Activated CD4-positive, alpha-beta memory T cell treated with anti-CD3 and anti-CD28 coated beads for 36 hours (primary cell): ENCODE results near the gene CAPZB. TPM values are rescaled to one million over a fixed set of nuclear protein-coding genes. Genes with fewer than 3 reads are reported as not detected.

Experiments used
- CTCF ChIA-PET: fragments of 350-600 bp; sonication (Branson Sonifier 250); formaldehyde crosslinking; loops from one replicate; lab custom pipeline; 2021; ENCODE audit warnings: antibody characterized with exemption, inconsistent platforms; lab: Charles Lee
- POLR2A ChIA-PET: fragments of 350-600 bp; sonication (Branson Sonifier 250); formaldehyde crosslinking; loops from one replicate; lab custom pipeline; 2021; ENCODE audit warnings: antibody characterized with exemption; lab: Charles Lee
- DNase-seq: peaks from one replicate; pipeline ENCODE4 v3.0.0-alpha.2; 2020
- H3K27ac Mint-ChIP-seq: one replicate; pipeline ENCODE4 v1.8.0; 2021; ENCODE audit warnings: mixed read lengths
- H3K27me3 Mint-ChIP-seq: one replicate; pipeline ENCODE4 v1.8.0; 2021; ENCODE audit warnings: mixed read lengths
- H3K36me3 Mint-ChIP-seq: one replicate; pipeline ENCODE4 v1.8.0; 2021; ENCODE audit warnings: mixed read lengths
- H3K4me1 Mint-ChIP-seq: one replicate; pipeline ENCODE4 v1.8.0; 2021; ENCODE audit warnings: low read depth, mixed read lengths
- H3K4me3 Mint-ChIP-seq: one replicate; pipeline ENCODE4 v1.8.0; 2021; ENCODE audit warnings: mild to moderate bottlenecking, mixed read lengths
- H3K9me3 Mint-ChIP-seq: one replicate; pipeline ENCODE4 v1.8.0; 2021; ENCODE audit warnings: mixed read lengths
- intact Hi-C: fragments of 100-400 bp; cut with micrococcal nuclease; formaldehyde crosslinking; loops from one replicate; pipeline ENCODE4 v1.15.1; 2023
- total RNA-seq, 2 experiments: library from RNA; stranded (reverse); gene quantifications; one replicate each; pipeline ENCODE4 v1.2.3, GENCODE V29; 2021

CAPZB gene
- total RNA-seq, 2 experiments from 2014 or later, result 388 to 419 TPM

DNA sequence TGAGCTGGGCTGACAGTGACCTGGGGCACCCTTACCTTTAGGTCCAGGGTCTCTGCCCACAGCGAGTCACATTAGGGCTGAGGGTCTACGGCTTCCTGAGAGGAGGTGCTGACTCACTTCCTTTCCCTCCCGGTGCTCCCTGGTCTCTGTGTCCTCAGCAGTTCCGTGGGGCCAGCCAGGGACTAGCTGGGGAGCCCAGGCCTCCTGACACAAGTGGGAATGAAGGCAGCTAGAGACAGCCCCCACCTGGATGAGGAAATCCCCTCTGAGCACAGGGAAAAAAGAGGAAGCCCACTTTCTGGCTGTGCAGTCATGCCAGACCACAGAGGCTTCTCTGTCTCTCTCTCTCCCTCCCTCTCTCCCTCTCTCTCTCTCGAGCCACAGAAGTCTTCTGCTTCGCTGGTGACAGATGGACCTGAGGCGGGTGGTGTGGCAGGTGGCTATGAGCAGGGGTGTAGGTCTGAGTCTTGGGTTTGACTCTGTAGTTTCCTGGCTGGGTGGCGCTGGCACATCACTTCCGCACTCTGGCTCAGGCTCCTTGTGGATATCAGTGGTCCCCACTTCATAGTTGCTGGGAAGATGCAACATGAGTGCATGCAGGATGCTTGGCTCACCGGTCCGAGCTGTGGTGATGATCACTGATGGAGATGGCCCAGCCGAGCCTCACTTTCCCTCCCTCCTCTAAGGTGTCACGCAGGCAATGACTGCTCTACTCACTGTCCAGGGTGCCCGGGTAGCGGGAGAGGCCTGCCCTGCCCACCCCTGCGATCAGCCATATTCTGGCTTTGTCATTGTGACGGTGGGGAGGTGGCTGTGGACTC lies 169.8 kb downstream of the CAPZB start:
- ChIA-PET CTCF (no interaction called here), POLR2A (interaction anchor here (1.5 kb wide), 1 partner anchor 15 kb away, joined by 3 read pairs; no protein-coding TSS in a partner anchor)
- Mint-ChIP-seq H3K4me3 (no peak overlapping the region), H3K9me3 (no peaks in the 10 kb centered on the region), H3K36me3 (no peaks in the 10 kb centered on the region), H3K27me3 (no peaks in the 10 kb centered on the region), H3K4me1 (peaks cover 28% of the 10 kb centered on the region), H3K27ac (no peak overlapping the region)
- intact Hi-C loops, result no loop called here
- no peak for DNase-seq

DNA sequence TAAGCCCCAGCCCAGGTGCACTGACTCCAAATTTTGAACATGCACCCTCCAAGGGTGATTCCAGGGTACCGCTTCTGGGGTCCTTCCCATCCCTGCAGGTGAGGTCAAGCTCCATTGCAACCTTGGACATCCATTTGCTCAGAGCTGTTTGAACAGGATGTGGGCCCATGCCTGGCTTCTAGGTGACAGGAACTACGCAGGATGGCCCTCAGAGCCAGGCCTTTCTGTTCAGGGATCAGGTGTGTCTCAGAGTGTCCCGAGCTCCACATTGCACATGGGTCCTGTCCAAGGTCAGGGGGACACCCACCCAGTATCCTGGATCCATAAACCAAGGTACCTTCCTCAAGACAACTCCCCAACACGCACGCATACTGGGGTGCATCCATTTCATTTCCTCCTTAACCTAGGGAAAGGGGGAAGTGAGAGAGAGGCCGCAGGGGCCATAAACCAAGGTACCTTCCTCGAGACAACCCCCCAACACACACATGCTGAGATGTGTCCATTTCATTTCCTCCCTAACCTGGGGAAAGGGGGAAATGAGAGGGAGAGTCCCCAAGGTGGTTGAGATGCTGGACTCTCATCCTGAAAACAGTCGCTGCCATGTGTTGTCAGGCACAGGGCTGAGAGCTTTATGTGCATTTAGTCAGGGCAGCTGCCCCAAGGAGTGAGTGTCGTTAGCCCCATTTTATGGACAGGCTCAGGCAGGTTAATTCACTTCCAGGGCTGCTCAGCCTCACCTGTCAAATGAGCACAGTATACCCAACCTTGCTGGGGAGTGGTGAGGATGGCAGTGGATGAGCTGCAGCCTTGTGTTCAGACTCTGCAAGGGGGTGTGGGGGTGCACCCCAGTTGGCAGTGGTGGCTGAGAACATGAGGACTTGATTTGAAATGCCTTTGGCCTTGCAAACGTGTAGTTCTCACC lies 171.1 kb downstream of the CAPZB start:
- Mint-ChIP-seq H3K36me3 (no peaks in the 10 kb centered on the region), H3K4me1 (peaks cover 31% of the 10 kb centered on the region), H3K27ac (no peak overlapping the region), H3K27me3 (no peaks in the 10 kb centered on the region), H3K4me3 (no peak overlapping the region), H3K9me3 (no peaks in the 10 kb centered on the region)
- no peak for DNase-seq
- intact Hi-C loops, result loop anchor here (2.0 kb wide), 1 partner anchor 57 kb away; no protein-coding TSS in a partner anchor
- ChIA-PET CTCF (interaction anchor here (0.6 kb wide), 1 partner anchor 8 kb away, joined by 3 read pairs; no protein-coding TSS in a partner anchor), POLR2A (no interaction called here)

DNA sequence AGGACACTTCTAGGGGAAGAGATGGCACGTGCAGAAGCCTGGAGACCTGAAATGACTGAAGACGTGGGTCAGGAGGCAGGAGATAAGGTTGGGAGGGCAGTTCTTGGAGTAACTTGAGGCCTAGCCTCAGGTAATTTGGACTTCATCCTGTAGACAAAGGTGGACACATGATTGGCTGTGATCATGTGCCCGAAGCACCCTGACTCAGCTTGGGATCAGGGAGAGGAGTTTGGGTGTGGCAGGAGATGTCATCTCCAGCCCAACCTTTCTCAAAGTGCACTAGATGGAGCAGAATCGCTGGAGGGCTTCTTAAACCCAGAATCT lies 171.7 kb downstream of the CAPZB start:
- POLR2A ChIA-PET, result no interaction called here

DNA sequence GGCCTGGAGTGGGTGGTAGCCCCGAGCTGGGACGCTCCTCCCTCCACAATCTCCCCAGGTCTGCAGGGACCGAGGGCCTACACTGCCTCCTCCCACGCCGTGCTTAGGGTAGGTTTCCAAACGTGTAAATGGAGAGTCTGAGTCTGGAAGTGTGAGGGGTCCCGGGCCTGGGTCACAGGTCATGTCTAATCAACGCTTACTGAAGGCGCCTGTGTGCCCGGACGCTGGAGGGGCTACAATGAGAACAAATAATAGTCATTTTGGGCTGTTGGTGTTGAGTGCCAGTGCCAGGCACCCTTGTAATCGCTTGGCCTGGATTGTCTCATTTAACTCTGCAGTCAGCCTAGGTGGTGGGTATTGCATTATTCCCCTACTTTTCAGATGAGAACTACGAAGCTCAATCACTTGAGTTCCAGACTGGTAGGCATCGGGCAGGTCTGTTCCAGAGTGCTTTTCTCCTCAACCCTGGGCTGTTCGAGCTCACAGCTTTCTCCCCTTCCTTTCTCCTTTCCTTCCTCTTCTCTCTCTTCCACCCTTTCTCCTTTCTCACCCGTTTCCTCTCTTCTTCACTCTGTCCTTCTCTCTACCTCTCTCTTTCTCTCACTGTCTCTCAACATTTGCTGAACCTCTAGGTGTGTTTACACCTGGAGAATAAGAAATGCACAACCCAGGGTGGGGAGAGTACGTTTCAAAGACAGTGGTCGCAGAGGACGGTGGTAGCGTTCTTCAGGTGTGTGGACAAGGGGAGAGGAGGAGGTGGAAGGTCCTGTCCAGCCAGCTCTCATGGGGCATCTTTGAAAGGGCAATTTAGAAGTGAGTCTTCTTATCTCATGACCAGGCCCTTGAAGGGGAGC lies 172.3 kb downstream of the CAPZB start:
- POLR2A ChIA-PET, result interaction anchor here (1.0 kb wide), 1 partner anchor 55 kb away, joined by 3 read pairs; no protein-coding TSS in a partner anchor
- Mint-ChIP-seq H3K4me1 (peaks cover 35% of the 10 kb centered on the region), H3K9me3 (no peaks in the 10 kb centered on the region), H3K27ac (peak overlapping the region; percentile 35), H3K36me3 (no peaks in the 10 kb centered on the region), H3K4me3 (peak overlapping the region; percentile 71), H3K27me3 (no peaks in the 10 kb centered on the region)
- intact Hi-C loops, result loop anchor here (2.0 kb wide), 1 partner anchor 56 kb away; no protein-coding TSS in a partner anchor
- CTCF ChIA-PET, result interaction anchor here (0.6 to 1.6 kb wide), 3 partner anchors 29 to 286 kb away, joined by 3 to 6 read pairs (median 4); no protein-coding TSS in a partner anchor
- DNase-seq, result no peak

More for the DNA sequence above, 171.7 kb downstream of the CAPZB start:
- Mint-ChIP-seq H3K36me3 (no peaks in the 10 kb centered on the region), H3K27ac (no peak overlapping the region), H3K9me3 (no peaks in the 10 kb centered on the region), H3K27me3 (no peaks in the 10 kb centered on the region), H3K4me1 (peaks cover 35% of the 10 kb centered on the region), H3K4me3 (no peak overlapping the region)
- intact Hi-C loops, result loop anchor here (2.0 kb wide), 1 partner anchor 57 kb away; no protein-coding TSS in a partner anchor
- no peak for DNase-seq
- CTCF ChIA-PET, result interaction anchor here (0.6 kb wide), 1 partner anchor 285 kb away, joined by 6 read pairs; no protein-coding TSS in a partner anchor

DNA sequence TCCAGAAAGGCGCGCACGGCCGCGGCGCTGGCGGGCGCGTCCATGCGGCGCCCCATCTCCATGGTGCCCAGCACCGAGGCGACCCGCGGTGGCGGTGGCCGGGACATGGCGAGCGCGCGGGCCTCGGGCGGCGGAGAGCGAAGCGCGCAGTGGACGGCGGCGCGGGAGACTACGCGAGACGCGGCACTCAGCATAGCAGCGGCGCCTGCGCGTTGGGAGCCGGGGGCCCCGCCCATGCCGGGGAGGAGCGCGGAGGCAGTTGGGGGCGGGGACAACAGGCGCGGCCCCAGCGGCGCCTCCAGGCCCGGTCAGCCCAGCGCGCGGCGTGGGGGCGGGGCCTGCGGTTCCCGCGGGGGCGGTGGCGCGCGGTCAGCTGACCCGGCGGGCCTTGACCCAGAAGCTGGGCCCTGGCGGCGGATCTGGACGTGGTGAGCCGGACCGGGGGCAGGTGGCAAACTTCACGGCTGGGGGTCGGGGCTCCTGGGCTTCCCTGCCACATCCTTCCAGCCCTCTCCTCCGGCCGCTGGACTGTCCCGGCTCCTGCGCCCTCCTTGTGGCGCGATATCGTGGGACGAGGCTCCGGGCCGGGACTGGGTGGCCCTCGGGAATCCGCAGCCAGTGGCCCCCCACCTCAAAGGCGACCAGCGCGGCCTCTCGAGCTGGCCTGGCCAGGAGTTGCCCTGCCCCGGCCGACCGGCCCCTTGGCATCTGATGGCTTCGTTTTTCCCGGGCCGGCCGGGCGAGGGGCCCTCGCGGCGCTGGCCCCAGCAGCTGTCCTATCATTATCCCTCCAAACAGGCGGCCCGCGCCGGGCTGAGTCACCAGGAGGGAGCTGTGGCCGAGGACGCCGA lies 173.2 kb downstream of the CAPZB start, which contains the start of the genes AKR7A2 and SLC66A1:
AKR7A2 (minus strand) TSS at position 214 of the 851 bp plus-strand sequence; CDS start at position 194, 20 bp downstream.
SLC66A1 (plus strand) TSS at position 396 of the 851 bp plus-strand sequence. CDS start 5,352 bp downstream, outside the sequence.
- Mint-ChIP-seq H3K4me3 (peak within 1 kb of the TSS; percentile 79), H3K27ac (peak within 1 kb of the TSS; percentile 35), H3K9me3 (no peaks in the 10 kb centered on the region), H3K4me1 (peaks cover 35% of the 10 kb centered on the region), H3K27me3 (no peaks in the 10 kb centered on the region), H3K36me3 (peaks cover 5% of the 10 kb centered on the region)
- intact Hi-C loops, result loop anchor here (2.0 kb wide), 1 partner anchor 55 kb away; no protein-coding TSS in a partner anchor
- ChIA-PET CTCF (interaction anchor here (0.6 to 1.6 kb wide), 3 partner anchors 23 to 101 kb away, joined by 3 to 4 read pairs (median 3); no protein-coding TSS in a partner anchor), POLR2A (interaction anchor here (1.0 kb wide), 1 partner anchor 54 kb away, joined by 3 read pairs; no protein-coding TSS in a partner anchor)
- peak; percentile 91 for DNase-seq

DNA sequence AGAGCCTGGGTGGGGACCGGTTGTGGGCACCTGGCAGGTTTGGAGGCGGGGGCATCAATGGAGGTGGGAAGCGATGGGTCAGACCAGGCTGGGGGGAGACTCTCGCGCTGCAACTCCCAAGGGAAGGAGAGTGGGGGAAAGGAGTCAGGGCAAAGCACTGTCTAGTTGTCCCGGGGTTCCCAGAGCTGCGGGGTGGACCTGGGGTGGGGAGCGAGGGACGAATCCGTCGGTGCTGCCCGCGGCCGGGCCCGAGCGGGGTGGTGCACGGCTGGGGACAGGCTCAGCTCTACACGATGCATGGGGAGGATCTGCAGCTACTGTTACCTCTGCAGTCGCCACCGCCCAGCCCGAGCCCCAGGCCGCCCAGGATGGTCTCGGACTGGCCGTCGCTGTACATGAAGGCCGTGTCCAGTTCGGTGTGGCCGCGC lies 173.8 kb downstream of the CAPZB start:
- H3K27me3 Mint-ChIP-seq, result no peaks in the 10 kb centered on the region
- peak overlapping the region; percentile 79 for H3K4me3 Mint-ChIP-seq
- peaks cover 35% of the 10 kb centered on the region for H3K4me1 Mint-ChIP-seq
- H3K9me3 Mint-ChIP-seq, result no peaks in the 10 kb centered on the region
- intact Hi-C loops, result no loop called here
- ChIA-PET POLR2A (no interaction called here), CTCF (interaction anchor here (0.6 to 1.6 kb wide), 4 partner anchors 23 to 112 kb away, joined by 3 read pairs; partner anchors contain the start of gene AKR7A3)
- H3K36me3 Mint-ChIP-seq, result peaks cover 10% of the 10 kb centered on the region
- H3K27ac Mint-ChIP-seq, result no peak overlapping the region
- DNase-seq, result peak; percentile 26

DNA sequence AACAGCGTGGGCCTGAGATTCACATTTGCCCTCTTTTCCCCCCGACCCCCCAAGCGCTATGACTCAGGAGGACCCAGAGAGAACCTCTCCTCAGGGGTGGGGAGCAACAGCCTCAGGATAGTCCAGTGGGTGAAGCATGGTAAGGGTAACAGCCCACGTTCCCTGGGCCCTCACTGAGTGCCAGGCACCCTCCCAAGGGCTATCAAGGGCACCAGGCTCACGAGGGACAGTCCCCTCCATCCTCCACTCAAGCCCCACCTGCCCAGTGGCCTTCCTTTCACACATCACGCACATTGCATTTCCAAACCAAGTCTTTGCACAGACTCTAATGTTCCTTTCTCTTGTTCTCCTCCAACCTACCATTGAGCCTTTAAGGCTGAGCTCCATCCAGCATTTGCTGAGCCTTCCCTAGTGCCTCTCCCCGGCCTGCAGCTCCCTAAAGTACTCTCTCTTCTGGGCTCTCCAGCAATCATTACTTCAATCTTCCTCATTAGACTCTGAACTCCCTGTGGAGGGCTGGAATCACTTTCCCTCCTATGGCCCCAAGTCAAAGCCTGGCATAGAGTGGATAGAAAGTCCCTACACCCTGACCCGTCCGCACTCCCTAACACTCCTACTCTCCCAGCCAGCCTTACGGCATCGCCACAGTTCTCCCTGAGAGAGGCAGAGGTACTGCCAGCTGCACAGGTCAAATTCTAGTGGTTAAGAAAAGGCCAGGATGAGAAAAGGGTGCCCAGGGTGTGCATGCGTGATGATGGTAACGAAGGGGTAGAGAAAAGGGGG lies 174.4 kb downstream of the CAPZB start:
- Mint-ChIP-seq H3K4me3 (peak overlapping the region; percentile 79), H3K36me3 (peaks cover 10% of the 10 kb centered on the region), H3K4me1 (peaks cover 32% of the 10 kb centered on the region), H3K9me3 (no peaks in the 10 kb centered on the region), H3K27me3 (no peaks in the 10 kb centered on the region), H3K27ac (no peak overlapping the region)
- CTCF ChIA-PET, result interaction anchor here (0.6 to 1.6 kb wide), 3 partner anchors 22 to 111 kb away, joined by 3 read pairs; partner anchors contain the start of gene AKR7A3
- intact Hi-C loops, result no loop called here
- DNase-seq, result no peak
- POLR2A ChIA-PET, result no interaction called here

DNA sequence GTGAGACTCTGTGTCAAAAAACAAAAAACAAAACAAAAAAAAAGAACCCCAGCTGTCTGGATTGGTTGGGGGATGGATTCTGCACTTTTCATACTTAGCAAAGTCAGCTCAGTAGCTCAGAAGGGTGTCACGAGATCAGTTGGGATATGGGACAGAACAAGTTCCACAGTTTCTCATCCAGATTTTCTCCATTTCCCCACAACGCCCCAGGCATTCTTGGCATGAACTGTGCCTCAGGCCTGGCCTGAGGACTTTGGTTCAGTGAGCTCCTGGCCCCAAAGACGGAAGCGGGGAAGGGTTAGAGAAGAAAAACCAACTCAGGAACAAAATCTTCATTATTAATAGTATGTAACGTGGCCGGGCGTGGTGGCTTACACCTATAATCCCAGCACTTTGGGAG lies 175.3 kb downstream of the CAPZB start:
- no peaks in the 10 kb centered on the region for H3K27me3 Mint-ChIP-seq
- peaks cover 25% of the 10 kb centered on the region for H3K4me1 Mint-ChIP-seq
- H3K9me3 Mint-ChIP-seq, result no peaks in the 10 kb centered on the region
- intact Hi-C loops, result no loop called here
- no peak overlapping the region for H3K4me3 Mint-ChIP-seq
- ChIA-PET POLR2A (no interaction called here), CTCF (no interaction called here)
- no peak overlapping the region for H3K27ac Mint-ChIP-seq
- no peak for DNase-seq
- peaks cover 12% of the 10 kb centered on the region for H3K36me3 Mint-ChIP-seq

DNA sequence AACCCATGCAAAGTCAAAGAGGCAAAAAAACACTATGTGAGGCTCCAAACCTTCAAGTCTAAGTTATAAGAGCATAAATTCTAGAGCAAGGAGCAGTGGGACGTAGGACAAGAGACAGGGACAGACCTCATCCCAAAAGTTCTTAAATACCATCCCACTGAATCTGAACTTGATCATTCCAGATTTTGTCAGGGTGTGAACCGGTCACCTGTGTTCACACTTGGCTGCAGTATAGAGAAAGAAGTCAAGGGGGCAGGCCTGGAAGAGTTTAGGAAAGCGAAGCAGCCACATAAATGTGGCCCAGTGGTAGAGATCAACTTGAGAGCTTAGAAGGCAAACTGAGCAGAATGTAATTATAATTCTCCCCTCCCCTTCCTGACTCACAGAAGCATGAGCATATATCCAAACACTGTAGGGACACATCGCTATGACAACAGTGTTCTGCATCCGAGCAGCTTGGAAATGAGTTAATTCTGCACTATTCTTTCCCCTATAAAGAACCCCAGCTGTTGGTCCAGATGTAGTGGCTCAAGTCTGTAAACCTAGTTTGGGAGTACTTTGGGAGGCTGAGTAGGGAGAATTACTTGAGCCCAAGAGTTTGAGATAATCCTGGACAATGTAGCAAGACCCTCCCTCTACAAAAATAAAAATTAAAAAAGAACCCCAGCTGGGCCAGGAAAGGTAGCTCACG lies 176.1 kb downstream of the CAPZB start:
- H3K9me3 Mint-ChIP-seq, result no peaks in the 10 kb centered on the region
- H3K27me3 Mint-ChIP-seq, result no peaks in the 10 kb centered on the region
- peaks cover 19% of the 10 kb centered on the region for H3K36me3 Mint-ChIP-seq
- H3K4me3 Mint-ChIP-seq, result no peak overlapping the region
- ChIA-PET CTCF (no interaction called here), POLR2A (no interaction called here)
- peaks cover 25% of the 10 kb centered on the region for H3K4me1 Mint-ChIP-seq
- DNase-seq, result no peak
- no peak overlapping the region for H3K27ac Mint-ChIP-seq
- intact Hi-C loops, result no loop called here
